ENCODE data around the gene PRPF40B.
A peak's percentile ranks its signal among the peaks of the same experiment; 100 is the strongest.
"Not testable (repeated sequence)": the region's sequence is repeated elsewhere in the genome, so short reads cannot be mapped to it uniquely, and the experiment has no call there.

The PRPF40B gene

DNA sequence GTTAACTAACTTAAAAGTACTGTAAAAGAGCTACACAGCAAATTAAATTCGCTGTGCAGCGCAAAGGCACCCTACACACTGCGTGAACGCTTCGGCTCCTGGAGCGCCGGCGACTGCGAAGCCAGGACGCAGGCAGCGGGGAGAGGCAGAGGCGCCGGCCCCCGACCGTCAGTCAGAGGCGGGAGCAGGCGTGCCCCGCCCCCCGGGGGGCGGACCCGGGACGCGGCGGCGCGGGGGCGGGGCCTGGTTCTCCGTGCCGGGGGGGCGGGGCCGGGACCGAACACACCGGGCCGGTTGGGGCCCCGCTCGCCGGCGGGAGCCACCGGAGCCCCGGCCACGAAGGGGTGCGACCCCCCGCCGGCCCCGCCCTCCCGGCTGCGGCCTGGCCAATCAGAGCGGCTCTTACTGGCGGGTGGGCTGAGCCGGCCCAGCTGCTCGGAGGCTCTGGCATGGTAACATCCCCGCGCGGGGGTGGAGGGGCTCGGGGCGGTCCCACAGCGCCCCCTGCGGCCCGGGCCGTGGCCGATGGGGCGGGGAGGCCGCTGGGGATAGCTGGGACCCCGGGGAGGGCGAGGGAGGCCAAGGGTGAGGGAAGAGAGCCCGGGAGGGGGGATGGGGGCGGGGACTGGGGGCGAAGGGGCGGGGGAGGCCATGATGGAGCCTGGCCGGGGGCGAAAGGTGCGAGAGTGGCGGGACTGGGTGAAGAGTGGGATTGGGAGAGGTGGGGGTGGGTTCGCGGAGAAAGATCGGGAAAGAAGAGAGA, at the start of gene PRPF40B:
TSS of gene PRPF40B (plus strand) at position 420 of the 763 bp plus-strand sequence. CDS start at position 450, 30 bp downstream.
- peak; percentile 90 for DNase-seq (ENCODE audit: low spot score)

DNA sequence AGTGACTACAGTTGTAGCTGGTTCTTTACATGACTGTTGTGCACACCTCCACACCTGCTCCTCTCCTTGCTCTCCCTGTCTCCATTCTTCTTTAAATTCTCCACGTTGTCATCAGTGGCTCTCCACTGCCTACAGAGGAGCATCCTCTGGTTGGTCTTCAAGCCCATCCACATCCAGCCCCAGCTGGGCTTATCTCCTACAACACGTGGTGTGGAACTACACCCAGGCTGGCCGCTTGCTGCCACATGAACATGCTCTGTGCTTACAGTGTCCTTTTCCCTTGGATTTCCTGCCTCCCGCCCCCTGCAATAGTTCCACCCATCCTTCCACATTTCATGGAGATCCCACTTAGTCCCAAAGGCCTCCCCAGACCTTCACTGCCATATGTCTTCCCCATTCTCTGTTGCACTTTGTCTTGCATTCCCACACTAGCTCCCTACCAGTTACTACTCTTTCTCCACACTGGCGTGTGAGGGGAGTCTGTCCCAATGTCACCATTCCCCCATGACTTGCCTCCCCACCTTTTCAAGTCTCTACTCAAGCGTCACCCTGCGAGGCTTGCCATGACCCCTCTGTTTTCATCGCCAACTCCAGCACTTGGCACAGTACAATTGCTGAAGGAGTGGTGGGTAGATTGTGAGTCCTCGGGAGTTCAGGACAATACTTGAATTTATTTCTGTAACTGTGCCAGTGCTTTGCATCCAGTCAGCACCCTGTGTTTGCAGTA, 45.6 kb upstream of the PRPF40B start:
- DNase-seq (ENCODE audit: low spot score), result no peak

- no peak for DNase-seq (ENCODE audit: low spot score)
Observed at GRCh38 chr12:49578471-49579112, 44.8 kb upstream of the PRPF40B start.

DNA sequence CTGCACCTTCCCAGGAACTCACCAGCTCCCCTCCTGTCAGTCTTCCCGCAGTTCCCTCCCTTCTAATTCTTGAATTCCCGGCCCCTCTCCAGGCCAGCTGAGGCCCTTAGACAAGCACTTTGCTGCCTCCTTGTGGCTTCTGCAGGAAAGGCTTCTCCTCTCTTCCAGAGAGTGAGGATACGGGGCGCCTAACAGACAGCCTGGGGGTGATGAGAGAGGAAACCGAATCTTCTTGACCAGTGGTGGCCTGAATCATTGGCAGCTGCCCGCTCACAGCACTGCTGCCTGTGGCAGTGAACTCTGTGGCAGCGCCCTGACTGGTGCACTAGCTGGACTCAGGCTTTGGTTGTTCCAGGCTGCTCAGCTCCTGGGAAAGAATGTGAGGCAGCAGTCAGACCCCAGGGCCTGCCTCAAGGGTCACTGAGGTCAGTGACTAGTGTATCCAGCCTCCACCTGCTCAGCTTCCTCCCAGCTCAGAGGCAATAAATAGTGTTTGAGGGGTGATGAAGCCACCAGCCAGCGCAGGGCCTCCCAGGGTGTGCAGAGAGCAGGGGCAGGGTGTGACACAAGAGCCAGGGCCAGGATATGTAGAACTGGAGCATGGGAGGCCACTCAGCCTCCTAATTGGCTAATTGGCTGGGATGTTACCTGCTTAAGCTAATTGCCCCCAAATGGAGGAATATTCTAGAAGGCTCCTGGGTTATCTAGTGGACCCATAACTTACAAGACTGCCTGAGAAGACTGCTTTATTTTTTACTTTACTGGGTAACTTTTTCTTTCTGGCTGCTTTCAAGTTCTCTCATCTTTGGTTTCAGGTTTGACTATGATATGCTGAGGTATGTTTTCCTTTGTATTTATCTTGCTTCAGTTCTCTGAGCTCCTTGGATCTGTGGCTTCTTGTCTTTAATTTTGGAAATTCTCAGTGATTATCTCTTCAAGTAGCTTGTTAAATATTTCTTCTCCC, 42.5 kb upstream of the PRPF40B start:
- DNase-seq (ENCODE audit: low spot score), result peak; percentile 86

DNA sequence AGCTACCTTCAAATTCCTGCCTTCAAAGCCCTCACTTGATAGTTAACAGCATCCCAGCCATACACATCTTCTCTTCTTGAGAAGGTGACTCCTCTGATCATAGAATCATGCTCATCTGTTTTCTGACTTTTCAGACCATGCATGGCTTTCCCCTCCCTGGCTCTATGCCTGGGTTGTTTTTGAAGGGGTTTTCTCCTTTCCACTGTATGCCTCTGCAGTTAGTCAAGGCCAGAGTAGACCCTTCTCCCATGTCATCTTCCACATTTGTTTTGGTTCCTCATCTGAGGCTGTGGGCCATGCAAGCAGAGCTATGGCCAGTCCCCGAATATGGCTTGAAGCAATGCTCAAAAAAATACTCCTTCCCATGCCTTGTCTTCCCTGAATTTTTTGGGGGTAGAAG, 41.2 kb upstream of the PRPF40B start:
- no peak for DNase-seq (ENCODE audit: low spot score)

GRCh38 chr12:49582850-49583249, 40.5 kb upstream of the PRPF40B start:
- no peak for DNase-seq (ENCODE audit: low spot score)

- peak; percentile 47 for DNase-seq (ENCODE audit: low spot score)
Observed at GRCh38 chr12:49583366-49584094, 39.8 kb upstream of the PRPF40B start.

DNA sequence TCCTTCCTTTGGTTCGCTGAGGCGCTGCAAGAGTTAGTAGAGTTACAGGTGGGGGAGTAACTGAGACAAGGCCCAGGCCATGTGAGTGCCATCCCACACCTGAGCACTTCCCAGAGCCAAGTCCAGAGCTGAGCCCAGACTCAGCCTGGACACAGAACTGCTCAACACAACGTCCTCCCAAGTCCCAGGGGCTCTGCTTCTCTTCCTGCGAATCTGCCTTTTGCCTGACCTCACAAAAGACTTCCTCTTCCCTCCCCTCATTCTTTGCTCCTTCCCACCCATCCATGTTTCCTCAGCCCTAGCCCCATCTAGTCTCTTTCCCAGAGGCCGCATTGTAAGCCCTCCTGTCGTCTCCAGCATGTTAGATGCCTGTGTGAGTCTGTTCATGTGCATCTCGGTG, 38.8 kb upstream of the PRPF40B start:
- DNase-seq (ENCODE audit: low spot score), result no peak

- DNase-seq (ENCODE audit: low spot score), result no peak
Observed at GRCh38 chr12:49585477-49586459, 37.6 kb upstream of the PRPF40B start.

GRCh38 chr12:49587174-49587908, 36.0 kb upstream of the PRPF40B start:
- DNase-seq (ENCODE audit: low spot score), result no peak

DNA sequence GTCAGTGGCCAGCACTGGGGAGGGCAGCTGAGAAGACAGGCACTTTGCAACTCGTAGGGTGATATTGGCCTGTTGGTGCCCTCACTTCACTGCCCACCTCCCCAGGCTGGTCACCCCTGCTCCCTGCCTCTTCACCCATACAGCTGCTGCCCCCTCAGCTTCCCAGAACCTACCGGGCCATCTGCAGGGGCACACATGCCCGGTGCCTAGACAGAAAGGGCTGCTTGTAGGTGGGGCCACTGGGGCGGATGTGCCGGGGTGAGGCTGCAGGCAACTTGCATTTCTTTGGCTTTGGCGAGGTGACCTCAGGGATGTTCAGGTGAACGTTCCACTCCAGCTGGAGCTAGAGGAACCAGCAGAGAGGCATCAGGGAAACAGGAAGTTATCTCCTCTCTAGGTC, 35.1 kb upstream of the PRPF40B start:
- no peak for DNase-seq (ENCODE audit: low spot score)

- no peak for DNase-seq (ENCODE audit: low spot score)
Observed at GRCh38 chr12:49588721-49589516, 34.4 kb upstream of the PRPF40B start.

DNA sequence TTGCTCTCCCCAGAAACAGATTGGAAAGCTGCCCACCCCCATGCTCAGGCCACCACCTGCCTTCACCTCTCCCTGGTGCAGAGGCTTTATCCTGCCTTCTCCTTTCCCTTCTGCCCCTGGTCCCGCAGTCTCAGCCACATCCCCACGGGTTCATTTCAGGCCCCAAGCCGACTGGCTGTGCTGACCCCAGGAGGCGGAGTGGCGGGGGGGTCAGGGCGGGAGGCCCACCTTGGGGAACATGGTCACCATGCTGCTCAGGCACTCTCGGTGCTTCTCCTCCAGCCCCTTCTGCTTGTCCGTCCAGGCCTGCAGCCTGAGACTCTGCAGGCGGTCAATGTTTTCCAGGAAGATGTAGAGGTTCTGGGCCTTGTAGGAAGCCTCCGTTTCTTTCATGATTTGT, 24.8 kb upstream of the PRPF40B start:
- DNase-seq (ENCODE audit: low spot score), result no peak

GRCh38 chr12:49599961-49600360, 23.4 kb upstream of the PRPF40B start:
- no peak for DNase-seq (ENCODE audit: low spot score)

GRCh38 chr12:49603721-49604120, 19.6 kb upstream of the PRPF40B start:
- DNase-seq (ENCODE audit: low spot score), result no peak

- no peak for DNase-seq (ENCODE audit: low spot score)
Observed at GRCh38 chr12:49604856-49605255, 18.5 kb upstream of the PRPF40B start.

DNA sequence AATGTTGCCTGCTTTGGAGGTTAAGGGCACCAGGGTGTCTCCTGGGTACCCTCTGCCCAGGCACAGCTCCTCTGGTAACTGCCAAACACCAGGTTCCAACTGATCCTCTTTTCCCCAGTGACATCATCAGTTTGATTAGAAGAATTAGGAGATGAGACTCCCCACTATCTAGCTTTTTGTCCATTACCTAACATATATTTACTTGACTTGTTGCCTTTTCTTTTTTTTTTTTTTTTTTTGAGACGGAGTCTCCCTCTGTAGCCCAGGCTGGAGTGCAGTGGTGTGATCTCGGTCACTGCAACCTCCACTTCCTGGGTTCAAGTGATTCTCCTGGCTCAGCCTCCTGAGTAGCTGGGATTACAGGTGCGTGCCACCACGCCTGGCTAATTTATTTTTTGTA, 17.8 kb upstream of the PRPF40B start, which contains the start of gene FAM186B:
TSS of gene FAM186B (minus strand) at position 101 of the 400 bp plus-strand sequence. CDS start 162 bp downstream, outside the sequence.
- DNase-seq (ENCODE audit: low spot score), result not testable (repeated sequence)

Measured in Ammon's horn (tissue), 1 donor.